ENCODE results near the gene CFAP68.

DNA sequence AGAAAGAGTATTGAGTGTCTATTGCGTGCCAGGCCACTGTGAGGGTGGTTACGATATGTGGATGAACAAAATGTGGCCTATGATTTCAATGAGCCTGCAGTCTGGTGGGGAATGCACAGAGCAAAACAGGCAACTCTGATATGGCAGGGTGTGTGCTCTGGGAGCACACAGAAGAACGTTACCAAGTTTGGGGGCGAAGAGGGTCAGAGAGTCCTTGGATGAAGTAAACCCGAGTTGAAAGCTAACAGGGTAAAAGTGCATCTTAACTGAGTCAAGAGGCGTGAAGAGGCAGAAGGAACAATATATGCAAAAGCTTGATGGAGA lies 258 bp downstream of the CFAP68 start:
- TF ChIP-seq, protein P1, sequence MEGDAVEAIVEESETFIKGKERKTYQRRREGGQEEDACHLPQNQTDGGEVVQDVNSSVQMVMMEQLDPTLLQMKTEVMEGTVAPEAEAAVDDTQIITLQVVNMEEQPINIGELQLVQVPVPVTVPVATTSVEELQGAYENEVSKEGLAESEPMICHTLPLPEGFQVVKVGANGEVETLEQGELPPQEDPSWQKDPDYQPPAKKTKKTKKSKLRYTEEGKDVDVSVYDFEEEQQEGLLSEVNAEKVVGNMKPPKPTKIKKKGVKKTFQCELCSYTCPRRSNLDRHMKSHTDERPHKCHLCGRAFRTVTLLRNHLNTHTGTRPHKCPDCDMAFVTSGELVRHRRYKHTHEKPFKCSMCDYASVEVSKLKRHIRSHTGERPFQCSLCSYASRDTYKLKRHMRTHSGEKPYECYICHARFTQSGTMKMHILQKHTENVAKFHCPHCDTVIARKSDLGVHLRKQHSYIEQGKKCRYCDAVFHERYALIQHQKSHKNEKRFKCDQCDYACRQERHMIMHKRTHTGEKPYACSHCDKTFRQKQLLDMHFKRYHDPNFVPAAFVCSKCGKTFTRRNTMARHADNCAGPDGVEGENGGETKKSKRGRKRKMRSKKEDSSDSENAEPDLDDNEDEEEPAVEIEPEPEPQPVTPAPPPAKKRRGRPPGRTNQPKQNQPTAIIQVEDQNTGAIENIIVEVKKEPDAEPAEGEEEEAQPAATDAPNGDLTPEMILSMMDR (IDR thresholded peaks at IDR 0.05): no peak
- TF ChIP-seq POLR2A (IDR thresholded peaks at IDR 0.05): no peak

All from uterus (tissue), 2 donors.